ENCODE results near the gene TWF2. TPM values are rescaled to one million over a fixed set of nuclear protein-coding genes. Genes with fewer than 3 reads are reported as not detected.

The TWF2 gene
- total RNA-seq, 4 donors from 2014 or later, result 39.3 to 60.2 (median 52.0) TPM

DNA sequence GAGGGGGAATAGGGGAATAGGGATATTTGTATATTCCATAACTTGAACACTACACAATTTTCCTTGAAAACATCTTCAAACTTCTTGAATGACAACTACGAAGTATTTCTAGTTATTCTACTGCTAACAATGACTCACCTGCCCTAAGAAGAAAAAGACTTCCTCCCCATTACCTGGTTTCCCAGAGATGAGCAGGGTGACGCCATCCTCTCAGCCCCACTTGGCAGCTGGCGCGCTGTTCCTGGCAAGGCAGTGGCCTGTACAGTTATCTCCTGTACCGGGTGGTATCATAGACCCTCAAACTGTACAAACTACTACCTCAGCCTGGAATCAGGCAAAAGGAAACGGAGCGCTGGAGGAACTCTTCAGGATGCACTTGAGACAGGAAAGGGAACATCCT, 29.1 kb upstream of the TWF2 start:
- intact Hi-C loops (cut with DNase I; ENCODE audit: low total_unique reads), result no loop called here
- 68 to 69% methylated on average over 7 of the region's 7 CpGs for WGBS, 2 donors
- no peak for DNase-seq (ENCODE audit: low spot score in 2 of 2)
- H3K4me3 ChIP-seq (ENCODE audit: low read depth, poor library complexity, severe bottlenecking), result no peak overlapping the region
- TF ChIP-seq, protein P1, sequence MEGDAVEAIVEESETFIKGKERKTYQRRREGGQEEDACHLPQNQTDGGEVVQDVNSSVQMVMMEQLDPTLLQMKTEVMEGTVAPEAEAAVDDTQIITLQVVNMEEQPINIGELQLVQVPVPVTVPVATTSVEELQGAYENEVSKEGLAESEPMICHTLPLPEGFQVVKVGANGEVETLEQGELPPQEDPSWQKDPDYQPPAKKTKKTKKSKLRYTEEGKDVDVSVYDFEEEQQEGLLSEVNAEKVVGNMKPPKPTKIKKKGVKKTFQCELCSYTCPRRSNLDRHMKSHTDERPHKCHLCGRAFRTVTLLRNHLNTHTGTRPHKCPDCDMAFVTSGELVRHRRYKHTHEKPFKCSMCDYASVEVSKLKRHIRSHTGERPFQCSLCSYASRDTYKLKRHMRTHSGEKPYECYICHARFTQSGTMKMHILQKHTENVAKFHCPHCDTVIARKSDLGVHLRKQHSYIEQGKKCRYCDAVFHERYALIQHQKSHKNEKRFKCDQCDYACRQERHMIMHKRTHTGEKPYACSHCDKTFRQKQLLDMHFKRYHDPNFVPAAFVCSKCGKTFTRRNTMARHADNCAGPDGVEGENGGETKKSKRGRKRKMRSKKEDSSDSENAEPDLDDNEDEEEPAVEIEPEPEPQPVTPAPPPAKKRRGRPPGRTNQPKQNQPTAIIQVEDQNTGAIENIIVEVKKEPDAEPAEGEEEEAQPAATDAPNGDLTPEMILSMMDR (IDR thresholded peaks at IDR 0.05), result no peak
- TF ChIP-seq POLR2A (IDR thresholded peaks at IDR 0.05), result no peak

DNA sequence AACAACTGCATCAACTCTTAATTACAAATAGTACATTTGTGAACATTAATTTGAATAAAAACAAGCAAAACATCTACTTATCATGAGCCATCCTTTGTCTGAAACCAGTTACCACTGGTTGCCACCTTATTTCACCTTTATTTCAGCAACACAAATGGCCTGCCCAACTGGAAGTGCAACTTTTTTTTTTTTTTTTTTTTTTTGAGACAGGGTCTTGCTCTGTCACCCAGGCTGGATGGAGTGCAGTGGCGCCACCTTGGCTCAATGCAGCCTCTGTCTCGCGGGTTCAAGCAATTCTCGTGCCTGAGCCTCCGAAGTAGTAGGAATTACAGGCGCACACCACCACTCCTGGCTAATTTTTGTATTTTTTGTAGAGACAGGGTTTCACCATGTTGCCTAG, 26.4 kb upstream of the TWF2 start:
- 76 to 84% methylated on average over 6 of the region's 6 CpGs for WGBS, 2 donors
- no peak for DNase-seq (ENCODE audit: low spot score in 2 of 2)
- intact Hi-C loops (cut with DNase I; ENCODE audit: low total_unique reads), result no loop called here
- TF ChIP-seq POLR2A (IDR thresholded peaks at IDR 0.05), result no peak
- TF ChIP-seq, protein P1 (IDR thresholded peaks at IDR 0.05), result no peak
- H3K4me3 ChIP-seq (ENCODE audit: low read depth, poor library complexity, severe bottlenecking), result no peak overlapping the region

DNA sequence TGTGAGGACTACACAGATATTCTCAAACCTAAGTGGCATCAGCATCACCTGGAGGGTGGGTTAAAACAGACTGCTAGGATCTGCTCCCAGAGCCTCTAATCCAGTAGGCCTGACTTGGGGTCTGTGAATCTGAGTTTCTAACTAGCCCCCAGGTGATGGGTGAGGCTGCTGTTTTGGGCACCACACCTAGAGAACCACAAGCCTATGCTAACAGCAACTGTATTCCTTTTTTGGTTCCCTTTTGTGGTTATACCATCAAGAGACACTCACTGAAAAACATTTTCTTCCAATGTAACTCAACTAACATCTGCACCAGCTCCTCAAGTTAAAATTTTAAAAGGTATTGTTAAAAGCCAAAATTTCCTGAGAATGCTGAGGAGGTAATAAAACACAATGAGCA, 23.5 kb upstream of the TWF2 start:
- TF ChIP-seq, protein P1 (IDR thresholded peaks at IDR 0.05), result no peak
- TF ChIP-seq POLR2A (IDR thresholded peaks at IDR 0.05), result no peak
- DNase-seq (ENCODE audit: low spot score in 2 of 2), result no peak
- intact Hi-C loops (cut with DNase I; ENCODE audit: low total_unique reads), result no loop called here
- no peak overlapping the region for H3K4me3 ChIP-seq (ENCODE audit: low read depth, poor library complexity, severe bottlenecking)

DNA sequence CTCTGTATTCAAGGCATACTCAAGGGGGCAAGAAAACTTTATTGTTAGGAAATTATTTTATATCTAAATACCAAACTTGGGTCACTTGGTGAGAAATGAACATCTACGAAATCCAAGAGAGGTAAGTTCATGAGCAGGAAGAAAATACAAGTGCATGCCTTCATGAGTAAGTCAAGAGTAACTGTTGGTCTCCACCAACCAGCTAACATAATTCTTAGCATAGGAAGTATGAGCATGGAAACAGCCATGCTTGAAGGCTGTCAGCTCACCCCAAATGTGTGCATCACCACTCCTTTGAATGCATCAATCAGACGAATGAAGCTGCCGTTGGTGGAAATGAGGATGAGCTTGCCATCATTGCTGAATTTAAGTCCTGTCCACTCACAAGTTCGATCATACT, 20.5 kb upstream of the TWF2 start:
- DNase-seq (ENCODE audit: low spot score in 2 of 2), result no peak
- 83 to 93% methylated on average over 4 of the region's 4 CpGs for WGBS, 2 donors
- no peak overlapping the region for H3K4me3 ChIP-seq (ENCODE audit: low read depth, poor library complexity, severe bottlenecking)
- TF ChIP-seq, protein P1 (IDR thresholded peaks at IDR 0.05), result no peak
- no peak for TF ChIP-seq POLR2A (IDR thresholded peaks at IDR 0.05)
- intact Hi-C loops (cut with DNase I; ENCODE audit: low total_unique reads), result no loop called here

DNA sequence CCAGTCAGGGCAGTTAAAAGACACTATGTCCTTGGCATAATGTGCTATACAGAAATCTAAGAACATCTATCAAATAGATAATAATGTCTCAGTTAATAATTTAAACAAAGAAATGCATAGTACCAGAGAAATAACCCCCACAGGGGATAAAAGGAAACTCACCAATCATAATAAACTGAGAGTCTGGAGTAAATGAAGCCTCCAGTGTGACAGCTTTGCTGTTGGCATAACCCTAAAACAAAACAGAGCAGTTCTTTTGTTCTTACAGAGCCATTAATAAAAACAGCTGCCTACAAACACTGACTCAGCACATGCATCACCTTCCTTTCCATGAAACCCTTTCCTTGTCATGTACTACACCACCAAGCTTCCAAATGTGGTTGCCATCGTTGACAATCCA, 20.1 kb upstream of the TWF2 start:
- intact Hi-C loops (cut with DNase I; ENCODE audit: low total_unique reads), result no loop called here
- 60 to 64% methylated on average over 1 of the region's 1 CpG for WGBS, 2 donors
- H3K4me3 ChIP-seq (ENCODE audit: low read depth, poor library complexity, severe bottlenecking), result no peak overlapping the region
- TF ChIP-seq POLR2A (IDR thresholded peaks at IDR 0.05), result no peak
- TF ChIP-seq, protein P1 (IDR thresholded peaks at IDR 0.05), result no peak
- DNase-seq (ENCODE audit: low spot score in 2 of 2), result no peak

DNA sequence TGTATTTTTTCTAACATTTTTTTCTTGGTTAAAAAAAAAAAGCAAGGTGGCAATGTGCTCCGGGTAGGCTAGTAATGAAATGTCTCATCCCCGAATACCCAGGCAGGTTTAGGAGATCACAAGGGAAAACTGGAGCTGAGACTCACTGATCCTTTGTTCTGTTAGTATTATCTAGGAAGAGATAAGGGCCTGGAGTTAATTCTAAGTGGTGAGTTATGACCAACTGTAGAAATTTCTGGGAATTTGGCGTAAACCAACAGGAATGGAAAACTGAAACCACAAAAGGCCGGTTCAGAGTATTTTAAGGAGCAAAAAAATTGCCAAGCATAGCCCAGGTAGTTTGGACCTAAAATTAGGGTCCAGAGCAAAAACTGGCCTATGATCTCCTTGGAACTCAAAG, 19.0 kb upstream of the TWF2 start:
- intact Hi-C loops (cut with DNase I; ENCODE audit: low total_unique reads), result no loop called here

More for the DNA sequence above, 19.0 kb upstream of the TWF2 start:
- TF ChIP-seq, protein P1 (IDR thresholded peaks at IDR 0.05), result no peak
- TF ChIP-seq POLR2A (IDR thresholded peaks at IDR 0.05), result no peak
- H3K4me3 ChIP-seq (ENCODE audit: low read depth, poor library complexity, severe bottlenecking), result no peak overlapping the region
- no peak for DNase-seq (ENCODE audit: low spot score in 2 of 2)
- 89% methylated on average over 4 of the region's 4 CpGs for WGBS, 2 donors

Data from lower leg skin (tissue), 4 donors.